ENCODE results near the gene FCN1.

DNA sequence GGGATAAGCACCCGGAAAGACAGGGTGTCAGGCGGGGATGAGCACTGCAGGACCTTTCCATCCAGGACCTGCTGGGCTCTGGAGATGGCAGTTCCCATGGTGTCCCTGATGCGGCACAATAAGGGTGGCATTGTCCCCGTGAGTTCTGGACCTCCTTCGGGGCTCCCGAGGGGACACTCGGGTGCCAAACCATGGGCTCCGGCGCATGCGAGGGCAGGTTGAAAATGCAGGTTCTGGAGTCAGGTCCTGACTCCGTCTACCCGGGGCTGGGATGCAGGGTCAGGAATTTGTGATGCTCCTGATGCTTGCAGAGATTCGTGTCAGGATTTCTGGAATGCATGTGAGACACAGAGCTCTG lies 36.4 kb downstream of the FCN1 start:
- TF ChIP-seq, protein P1, sequence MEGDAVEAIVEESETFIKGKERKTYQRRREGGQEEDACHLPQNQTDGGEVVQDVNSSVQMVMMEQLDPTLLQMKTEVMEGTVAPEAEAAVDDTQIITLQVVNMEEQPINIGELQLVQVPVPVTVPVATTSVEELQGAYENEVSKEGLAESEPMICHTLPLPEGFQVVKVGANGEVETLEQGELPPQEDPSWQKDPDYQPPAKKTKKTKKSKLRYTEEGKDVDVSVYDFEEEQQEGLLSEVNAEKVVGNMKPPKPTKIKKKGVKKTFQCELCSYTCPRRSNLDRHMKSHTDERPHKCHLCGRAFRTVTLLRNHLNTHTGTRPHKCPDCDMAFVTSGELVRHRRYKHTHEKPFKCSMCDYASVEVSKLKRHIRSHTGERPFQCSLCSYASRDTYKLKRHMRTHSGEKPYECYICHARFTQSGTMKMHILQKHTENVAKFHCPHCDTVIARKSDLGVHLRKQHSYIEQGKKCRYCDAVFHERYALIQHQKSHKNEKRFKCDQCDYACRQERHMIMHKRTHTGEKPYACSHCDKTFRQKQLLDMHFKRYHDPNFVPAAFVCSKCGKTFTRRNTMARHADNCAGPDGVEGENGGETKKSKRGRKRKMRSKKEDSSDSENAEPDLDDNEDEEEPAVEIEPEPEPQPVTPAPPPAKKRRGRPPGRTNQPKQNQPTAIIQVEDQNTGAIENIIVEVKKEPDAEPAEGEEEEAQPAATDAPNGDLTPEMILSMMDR (IDR thresholded peaks at IDR 0.05) = no peak
- TF ChIP-seq ZFX (IDR thresholded peaks at IDR 0.05; ENCODE audit: borderline replicate concordance) = no peak
